LNCAP (cell line): ENCODE measurements around the gene SNRNP27.

Experiments used
- TF ChIP-seq, protein P1 (sequence below): fragments of 450-650 bp; IDR thresholded peaks from 2 replicates; pipeline ENCODE4 v1.5.1; 2017; ENCODE audit warnings: mild to moderate bottlenecking

The SNRNP27 gene, protein sequence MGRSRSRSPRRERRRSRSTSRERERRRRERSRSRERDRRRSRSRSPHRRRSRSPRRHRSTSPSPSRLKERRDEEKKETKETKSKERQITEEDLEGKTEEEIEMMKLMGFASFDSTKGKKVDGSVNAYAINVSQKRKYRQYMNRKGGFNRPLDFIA

DNA sequence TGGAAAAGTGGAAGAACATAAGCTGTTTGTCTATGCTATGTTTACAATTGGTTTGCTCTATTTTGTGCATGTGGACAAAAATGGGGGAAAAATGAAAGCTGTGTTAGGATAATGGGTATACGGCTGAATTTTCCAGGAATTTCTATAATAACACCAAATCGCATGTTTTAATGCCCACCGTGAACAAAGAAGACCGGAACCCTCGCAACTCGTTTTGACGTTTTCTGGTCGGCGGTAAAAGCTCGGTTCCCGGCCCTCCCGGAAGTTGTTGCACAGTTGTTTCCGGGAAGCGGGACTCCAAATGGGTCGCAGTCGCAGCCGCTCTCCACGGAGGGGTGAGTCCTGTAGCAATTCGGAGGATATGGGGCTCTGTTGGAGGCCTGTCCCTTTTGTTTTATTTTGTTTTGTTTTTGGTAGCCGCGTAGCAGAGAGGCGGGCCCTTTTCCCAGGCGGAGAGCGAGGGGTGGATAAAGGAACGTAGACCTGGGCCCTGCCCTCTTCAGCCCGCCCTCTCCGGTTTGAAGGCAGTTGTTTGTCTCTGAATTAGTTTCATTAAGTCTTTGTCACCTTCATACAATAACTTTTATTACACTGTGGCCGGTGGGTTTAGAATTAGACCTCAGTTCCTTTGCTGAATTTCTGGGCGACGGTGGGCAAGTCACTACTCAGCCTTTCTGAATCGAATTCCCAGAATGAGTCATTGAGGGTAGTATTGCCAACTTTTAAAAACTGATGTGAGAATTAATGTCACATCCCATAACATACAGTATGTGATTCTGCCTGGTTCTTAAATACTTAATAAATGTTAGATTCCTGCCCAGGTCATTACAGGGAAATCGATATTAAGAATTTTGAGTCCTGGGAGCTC is at the start of gene SNRNP27:
Gene SNRNP27, plus strand, starts transcription at position 273 of the 868 bp plus-strand sequence. Its CDS starts 29 bp downstream, at position 302.
- TF ChIP-seq, protein P1, sequence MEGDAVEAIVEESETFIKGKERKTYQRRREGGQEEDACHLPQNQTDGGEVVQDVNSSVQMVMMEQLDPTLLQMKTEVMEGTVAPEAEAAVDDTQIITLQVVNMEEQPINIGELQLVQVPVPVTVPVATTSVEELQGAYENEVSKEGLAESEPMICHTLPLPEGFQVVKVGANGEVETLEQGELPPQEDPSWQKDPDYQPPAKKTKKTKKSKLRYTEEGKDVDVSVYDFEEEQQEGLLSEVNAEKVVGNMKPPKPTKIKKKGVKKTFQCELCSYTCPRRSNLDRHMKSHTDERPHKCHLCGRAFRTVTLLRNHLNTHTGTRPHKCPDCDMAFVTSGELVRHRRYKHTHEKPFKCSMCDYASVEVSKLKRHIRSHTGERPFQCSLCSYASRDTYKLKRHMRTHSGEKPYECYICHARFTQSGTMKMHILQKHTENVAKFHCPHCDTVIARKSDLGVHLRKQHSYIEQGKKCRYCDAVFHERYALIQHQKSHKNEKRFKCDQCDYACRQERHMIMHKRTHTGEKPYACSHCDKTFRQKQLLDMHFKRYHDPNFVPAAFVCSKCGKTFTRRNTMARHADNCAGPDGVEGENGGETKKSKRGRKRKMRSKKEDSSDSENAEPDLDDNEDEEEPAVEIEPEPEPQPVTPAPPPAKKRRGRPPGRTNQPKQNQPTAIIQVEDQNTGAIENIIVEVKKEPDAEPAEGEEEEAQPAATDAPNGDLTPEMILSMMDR, result no peak

DNA sequence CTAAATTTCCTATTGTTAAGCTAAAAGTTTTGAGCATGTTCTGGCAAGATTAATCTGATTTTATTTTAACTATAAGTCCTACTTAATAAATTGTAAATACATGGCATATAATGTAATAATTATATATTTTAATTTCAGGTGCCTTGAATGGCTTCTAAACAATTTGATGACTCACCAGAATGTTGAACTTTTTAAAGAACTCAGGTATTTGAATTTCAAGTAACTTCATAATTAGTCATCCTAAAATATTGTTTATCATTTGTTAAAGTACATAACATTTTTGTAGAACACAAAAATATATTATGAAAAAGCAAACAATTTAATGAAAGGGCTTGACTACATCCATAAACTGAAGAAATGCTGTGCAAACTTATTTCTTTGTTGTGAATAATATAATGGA is 49.8 kb upstream of the SNRNP27 start:
- TF ChIP-seq, protein P1, result no peak

DNA sequence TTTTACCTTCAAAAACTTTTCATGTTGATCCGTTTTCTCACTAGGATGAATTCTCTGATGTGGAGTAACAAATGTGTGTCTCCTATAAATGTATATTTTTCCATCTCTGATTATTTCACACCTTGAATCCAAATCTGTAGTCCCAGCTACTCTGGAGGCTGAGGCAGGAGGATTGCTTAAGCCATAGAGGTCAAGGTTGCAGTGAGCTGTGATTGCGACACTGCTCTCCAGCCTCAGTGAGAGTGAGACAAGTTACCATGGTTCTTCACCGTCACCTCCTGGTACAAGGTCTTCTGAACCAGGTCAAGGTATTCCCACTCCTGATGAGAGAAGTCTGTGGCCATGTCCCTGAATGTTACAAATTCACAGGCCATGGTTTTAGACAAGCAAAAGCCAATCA is 49.2 kb upstream of the SNRNP27 start:
- TF ChIP-seq, protein P1, result no peak

DNA sequence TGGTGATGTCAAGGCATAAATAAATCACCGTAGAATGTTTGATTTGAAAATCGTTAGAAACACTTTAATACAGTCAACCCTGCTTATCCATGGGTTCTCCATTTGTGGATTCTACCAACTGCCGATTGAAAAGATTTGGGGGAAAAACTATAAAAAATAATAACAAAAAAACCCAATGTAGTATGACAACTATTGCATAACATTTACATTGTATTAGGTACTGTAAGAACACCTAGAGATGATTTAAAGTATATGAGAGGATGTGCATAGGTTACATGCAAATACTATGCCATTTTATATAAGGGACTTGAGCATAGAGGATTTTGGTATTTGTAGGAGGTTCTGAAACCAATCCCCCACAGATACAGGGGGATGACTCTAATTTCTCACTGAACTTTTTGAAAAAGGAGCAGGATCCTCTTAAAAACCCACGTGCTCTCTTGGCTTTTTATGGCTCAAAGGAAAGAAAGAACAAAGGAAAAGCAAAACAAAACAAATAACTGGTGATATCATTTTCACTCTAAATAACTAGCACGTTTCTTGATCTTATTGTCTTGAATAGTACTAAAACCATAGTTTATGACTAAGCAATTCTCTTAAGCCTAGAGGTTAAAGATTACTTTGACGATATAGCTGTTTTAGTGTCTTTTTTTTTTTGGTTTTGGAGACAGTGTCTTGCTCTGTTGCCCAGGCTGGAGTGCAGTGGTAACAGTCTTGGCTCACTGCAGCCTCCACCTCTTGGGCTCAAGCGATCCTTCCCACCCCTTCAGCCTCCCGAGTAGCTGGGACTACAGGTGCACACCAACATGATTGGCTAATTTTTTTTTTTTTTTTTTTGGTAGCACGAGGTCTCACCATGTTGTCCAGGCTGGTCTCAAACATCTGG is 47.3 kb upstream of the SNRNP27 start:
- TF ChIP-seq, protein P1, result no peak

DNA sequence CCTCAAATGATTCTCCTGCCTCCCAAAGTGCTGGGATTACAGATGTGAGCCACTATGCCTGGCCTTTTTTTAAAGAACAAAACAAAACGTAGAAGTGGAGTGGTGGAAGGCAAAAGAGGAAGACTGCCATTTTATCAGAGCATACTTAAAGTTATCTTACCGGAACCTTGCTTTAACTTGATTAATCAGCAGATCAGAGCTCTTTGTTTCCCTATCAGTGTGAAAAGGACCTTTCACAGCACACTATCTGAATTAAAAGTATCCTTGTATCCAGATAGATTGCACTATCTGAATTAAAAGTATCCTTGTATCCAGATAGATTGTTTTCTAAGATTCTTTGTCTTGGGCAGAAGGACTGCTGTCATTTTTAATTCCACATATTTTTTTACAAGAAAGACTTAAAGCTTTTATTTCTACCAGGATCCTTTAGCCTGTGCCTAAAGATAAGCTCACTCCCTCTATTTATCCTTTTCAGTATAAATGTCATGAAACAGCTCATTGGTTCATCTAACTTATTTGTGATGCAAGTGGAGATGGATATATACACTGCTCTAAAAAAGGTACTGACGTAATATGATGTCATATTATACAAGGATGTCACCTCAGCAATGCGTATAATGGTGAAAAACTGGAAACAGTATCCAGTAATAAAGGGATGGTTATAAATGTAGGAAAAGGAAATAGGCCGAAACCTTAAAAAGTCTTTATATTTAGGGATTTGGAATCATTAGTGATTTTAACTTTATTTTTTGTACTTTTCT is 46.5 kb upstream of the SNRNP27 start:
- TF ChIP-seq, protein P1, result no peak

DNA sequence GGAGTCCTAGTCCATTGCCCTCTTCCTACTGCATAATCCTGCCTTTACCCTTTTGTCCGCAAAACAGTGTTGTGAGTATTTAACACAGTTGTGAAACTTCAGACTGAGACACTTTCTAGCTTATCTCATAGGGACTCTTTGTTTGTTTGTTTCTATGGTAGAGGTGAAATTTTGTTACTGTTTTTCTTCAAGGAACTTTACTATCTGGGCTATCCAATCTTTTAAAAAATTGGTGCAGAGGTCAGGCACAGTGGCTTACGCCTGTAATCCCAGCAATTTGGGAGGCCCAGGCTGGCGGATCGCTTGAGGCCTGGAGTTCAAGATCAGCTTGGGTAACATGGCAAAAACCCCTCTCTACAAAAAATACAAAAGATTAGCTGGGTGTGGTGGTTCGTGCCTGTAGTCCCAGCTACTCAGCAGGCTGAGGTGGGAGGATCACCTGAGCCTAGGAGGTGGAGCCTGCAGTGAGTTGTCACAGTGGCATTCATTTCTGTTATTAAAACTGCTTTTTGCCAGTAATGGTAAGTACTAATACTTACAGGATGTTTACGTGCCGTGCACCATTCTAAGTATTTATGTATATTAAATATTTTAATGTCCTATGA is 45.5 kb upstream of the SNRNP27 start:
- TF ChIP-seq, protein P1, result no peak
